Measurements from ENCODE around the gene CCDC92.
A peak's percentile ranks its signal among the peaks of the same experiment; 100 is the strongest.

CCDC92 gene

DNA sequence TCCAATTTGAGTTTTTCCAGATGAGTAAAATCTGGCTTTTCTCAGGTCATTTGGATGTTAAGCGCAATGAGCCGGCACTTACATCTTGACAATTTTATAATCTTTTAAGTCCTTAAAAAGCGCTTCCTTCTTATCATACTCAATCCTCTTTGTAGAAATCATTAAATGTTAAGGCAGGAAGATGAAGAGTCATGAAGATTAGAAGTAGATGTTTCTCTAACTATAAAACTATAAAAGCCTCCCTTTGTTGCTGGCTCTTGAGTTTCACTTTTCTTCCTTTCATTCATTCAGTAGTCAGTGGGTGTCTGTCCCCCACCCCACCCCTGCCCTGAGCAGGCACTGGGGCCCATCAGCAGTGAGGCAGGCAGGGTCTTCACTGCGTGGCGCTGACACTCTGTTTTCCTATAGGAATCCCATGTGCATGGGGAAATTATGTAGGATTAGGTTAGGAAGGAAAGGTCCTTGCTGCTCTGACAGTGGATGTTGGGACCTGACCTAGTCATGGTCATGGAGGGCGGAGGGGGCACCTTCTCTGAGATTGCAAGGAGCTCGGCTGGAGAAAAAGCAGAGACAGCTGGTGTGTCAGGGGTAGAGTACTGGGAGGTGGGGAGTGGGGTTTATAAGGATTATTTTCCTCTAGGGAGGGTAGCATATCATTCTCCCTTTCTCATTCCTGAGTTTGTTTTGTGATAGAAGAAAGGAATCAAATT lies 65.8 kb downstream of the CCDC92 start:
- no peak overlapping the region for H4K8ac ChIP-seq (ENCODE audit: low read depth, low read length)
- H3K4me2 ChIP-seq (ENCODE audit: low read length) = no peak overlapping the region
- no peaks in the 10 kb centered on the region for H3K4me1 ChIP-seq (ENCODE audit: control insufficient read depth, low read depth, low read length)
- no peaks in the 10 kb centered on the region for H3K79me1 ChIP-seq (ENCODE audit: low read length)
- no peaks in the 10 kb centered on the region for H3K79me2 ChIP-seq (ENCODE audit: control insufficient read depth, insufficient read depth, low read length)
- DNase-seq = no peak
- no peak overlapping the region for H3K23ac ChIP-seq (ENCODE audit: low read length)
- H3K27me3 ChIP-seq (ENCODE audit: insufficient read depth, low read length, poor library complexity) = no peaks in the 10 kb centered on the region
- H2BK15ac ChIP-seq (replicated peaks; ENCODE audit: low read depth) = no peak overlapping the region
- no peak overlapping the region for H2AK5ac ChIP-seq (ENCODE audit: low read length)
- WGBS (ENCODE audit: extremely low coverage, insufficient coverage, low lambda C conversion rate) = no CpG with 5 or more reads among the region's 7 CpGs
- no peak overlapping the region for H4K5ac ChIP-seq (ENCODE audit: low read length)
- no peak overlapping the region for H3K56ac ChIP-seq (ENCODE audit: low read length)
- no peak overlapping the region for H3K18ac ChIP-seq (ENCODE audit: low read length)
- H3K4ac ChIP-seq (ENCODE audit: low read depth, low read length) = no peak overlapping the region
- no peaks in the 10 kb centered on the region for H3K36me3 ChIP-seq (ENCODE audit: control insufficient read depth, insufficient read depth, low read length)
- H2BK120ac ChIP-seq (ENCODE audit: low read depth, low read length) = no peak overlapping the region
- no peak overlapping the region for H3K4me3 ChIP-seq (ENCODE audit: low read length)
- no peak overlapping the region for H2BK5ac ChIP-seq (ENCODE audit: low read length)
- no peak overlapping the region for H3K27ac ChIP-seq (ENCODE audit: low read depth, low read length)
- H3K9ac ChIP-seq (ENCODE audit: low read length) = no peak overlapping the region

GRCh38 chr12:123905319-123905925 lies 67.2 kb downstream of the CCDC92 start:
- no peak overlapping the region for H4K5ac ChIP-seq (ENCODE audit: low read length)
- no peaks in the 10 kb centered on the region for H3K27me3 ChIP-seq (ENCODE audit: insufficient read depth, low read length, poor library complexity)
- no peak overlapping the region for H3K4me2 ChIP-seq (ENCODE audit: low read length)
- no peaks in the 10 kb centered on the region for H3K79me1 ChIP-seq (ENCODE audit: low read length)
- H2BK120ac ChIP-seq (ENCODE audit: low read depth, low read length) = no peak overlapping the region
- no peak overlapping the region for H3K4me3 ChIP-seq (ENCODE audit: low read length)
- H3K9ac ChIP-seq (ENCODE audit: low read length) = no peak overlapping the region
- no peak overlapping the region for H3K18ac ChIP-seq (ENCODE audit: low read length)
- H4K8ac ChIP-seq (ENCODE audit: low read depth, low read length) = no peak overlapping the region
- H3K79me2 ChIP-seq (ENCODE audit: control insufficient read depth, insufficient read depth, low read length) = no peaks in the 10 kb centered on the region
- no peak overlapping the region for H3K23ac ChIP-seq (ENCODE audit: low read length)
- no peak overlapping the region for H2AK5ac ChIP-seq (ENCODE audit: low read length)
- no peak overlapping the region for H2BK15ac ChIP-seq (replicated peaks; ENCODE audit: low read depth)
- WGBS (ENCODE audit: extremely low coverage, insufficient coverage, low lambda C conversion rate) = no CpG with 5 or more reads among the region's 9 CpGs
- peak; percentile 74 for DNase-seq
- H3K4ac ChIP-seq (ENCODE audit: low read depth, low read length) = no peak overlapping the region
- no peak overlapping the region for H3K27ac ChIP-seq (ENCODE audit: low read depth, low read length)
- peaks cover 2% of the 10 kb centered on the region for H3K4me1 ChIP-seq (ENCODE audit: control insufficient read depth, low read depth, low read length)
- H3K56ac ChIP-seq (ENCODE audit: low read length) = no peak overlapping the region
- H3K36me3 ChIP-seq (ENCODE audit: control insufficient read depth, insufficient read depth, low read length) = no peaks in the 10 kb centered on the region
- H2BK5ac ChIP-seq (ENCODE audit: low read length) = no peak overlapping the region

DNA sequence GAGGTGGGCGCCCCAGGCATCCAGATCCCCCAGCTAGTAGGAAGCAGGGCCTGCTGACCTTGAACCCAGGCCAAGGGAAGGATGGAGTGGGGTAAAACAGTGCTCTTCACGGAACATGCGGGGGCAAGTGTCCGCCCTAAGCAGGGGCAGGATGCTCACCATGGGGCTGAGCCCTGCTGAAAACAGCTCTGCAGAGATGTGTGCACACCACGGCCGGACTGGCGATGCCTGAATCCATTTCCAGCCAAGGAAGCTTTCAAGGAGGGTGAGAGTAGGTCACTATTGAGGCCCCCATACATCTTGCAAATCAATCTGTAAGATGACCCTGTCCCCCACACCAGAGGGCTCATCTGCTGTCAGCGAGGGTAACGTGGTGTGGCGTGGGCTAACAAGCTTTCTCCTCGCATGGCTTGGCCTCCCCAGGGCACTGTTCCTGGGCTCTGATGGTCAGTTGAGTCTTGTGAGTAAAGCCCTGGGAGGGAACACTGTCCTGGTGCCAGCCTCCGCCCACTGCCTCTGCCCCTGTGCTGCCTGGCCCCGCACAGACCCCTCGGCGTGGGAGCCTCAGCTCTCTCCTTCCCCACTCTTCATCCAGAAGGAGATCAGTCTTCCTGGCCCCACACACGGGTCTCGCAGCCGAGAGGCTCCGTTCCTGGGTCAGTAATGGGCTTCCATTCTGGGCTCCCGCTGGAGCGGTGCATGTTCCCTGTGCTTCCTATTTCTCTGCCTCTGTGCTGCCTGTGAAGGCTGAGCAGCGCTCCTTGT lies 69.1 kb downstream of the CCDC92 start:
- Histone ChIP-seq H3K23ac (ENCODE audit: low read length) (no peak overlapping the region), H3K4ac (ENCODE audit: low read depth, low read length) (no peak overlapping the region), H3K56ac (ENCODE audit: low read length) (no peak overlapping the region), H3K27me3 (ENCODE audit: insufficient read depth, low read length, poor library complexity) (no peaks in the 10 kb centered on the region), H2AK5ac (ENCODE audit: low read length) (no peak overlapping the region), H4K5ac (ENCODE audit: low read length) (no peak overlapping the region), H4K8ac (ENCODE audit: low read depth, low read length) (no peak overlapping the region), H3K4me3 (ENCODE audit: low read length) (no peak overlapping the region), H3K9ac (ENCODE audit: low read length) (no peak overlapping the region), H3K27ac (ENCODE audit: low read depth, low read length) (no peak overlapping the region), H3K79me2 (ENCODE audit: control insufficient read depth, insufficient read depth, low read length) (no peaks in the 10 kb centered on the region), H3K79me1 (ENCODE audit: low read length) (no peaks in the 10 kb centered on the region), H2BK15ac (replicated peaks; ENCODE audit: low read depth) (no peak overlapping the region), H3K4me2 (ENCODE audit: low read length) (no peak overlapping the region), H2BK120ac (ENCODE audit: low read depth, low read length) (no peak overlapping the region), H3K4me1 (ENCODE audit: control insufficient read depth, low read depth, low read length) (peaks cover 2% of the 10 kb centered on the region), H2BK5ac (ENCODE audit: low read length) (no peak overlapping the region), H3K18ac (ENCODE audit: low read length) (no peak overlapping the region), H3K36me3 (ENCODE audit: control insufficient read depth, insufficient read depth, low read length) (no peaks in the 10 kb centered on the region)
- no CpG with 5 or more reads among the region's 22 CpGs for WGBS (ENCODE audit: extremely low coverage, insufficient coverage, low lambda C conversion rate)
- DNase-seq = no peak

- H3K4ac ChIP-seq (ENCODE audit: low read depth, low read length) = no peak overlapping the region
- no peak overlapping the region for H3K4me3 ChIP-seq (ENCODE audit: low read length)
- no CpG with 5 or more reads among the region's 13 CpGs for WGBS (ENCODE audit: extremely low coverage, insufficient coverage, low lambda C conversion rate)
- no peak overlapping the region for H2BK5ac ChIP-seq (ENCODE audit: low read length)
- H3K4me2 ChIP-seq (ENCODE audit: low read length) = no peak overlapping the region
- no peak overlapping the region for H4K8ac ChIP-seq (ENCODE audit: low read depth, low read length)
- H3K27ac ChIP-seq (ENCODE audit: low read depth, low read length) = no peak overlapping the region
- no peak overlapping the region for H4K5ac ChIP-seq (ENCODE audit: low read length)
- no peak overlapping the region for H2BK15ac ChIP-seq (replicated peaks; ENCODE audit: low read depth)
- H3K4me1 ChIP-seq (ENCODE audit: control insufficient read depth, low read depth, low read length) = peaks cover 2% of the 10 kb centered on the region
- no peak overlapping the region for H3K9ac ChIP-seq (ENCODE audit: low read length)
- H2AK5ac ChIP-seq (ENCODE audit: low read length) = no peak overlapping the region
- no peaks in the 10 kb centered on the region for H3K79me2 ChIP-seq (ENCODE audit: control insufficient read depth, insufficient read depth, low read length)
- H3K79me1 ChIP-seq (ENCODE audit: low read length) = no peaks in the 10 kb centered on the region
- no peaks in the 10 kb centered on the region for H3K27me3 ChIP-seq (ENCODE audit: insufficient read depth, low read length, poor library complexity)
- H3K36me3 ChIP-seq (ENCODE audit: control insufficient read depth, insufficient read depth, low read length) = no peaks in the 10 kb centered on the region
- no peak overlapping the region for H2BK120ac ChIP-seq (ENCODE audit: low read depth, low read length)
- H3K18ac ChIP-seq (ENCODE audit: low read length) = no peak overlapping the region
- DNase-seq = no peak
- H3K23ac ChIP-seq (ENCODE audit: low read length) = no peak overlapping the region
- no peak overlapping the region for H3K56ac ChIP-seq (ENCODE audit: low read length)
These were observed 69.8 kb downstream of the CCDC92 start for GRCh38 chr12:123902821-123903220.

DNA sequence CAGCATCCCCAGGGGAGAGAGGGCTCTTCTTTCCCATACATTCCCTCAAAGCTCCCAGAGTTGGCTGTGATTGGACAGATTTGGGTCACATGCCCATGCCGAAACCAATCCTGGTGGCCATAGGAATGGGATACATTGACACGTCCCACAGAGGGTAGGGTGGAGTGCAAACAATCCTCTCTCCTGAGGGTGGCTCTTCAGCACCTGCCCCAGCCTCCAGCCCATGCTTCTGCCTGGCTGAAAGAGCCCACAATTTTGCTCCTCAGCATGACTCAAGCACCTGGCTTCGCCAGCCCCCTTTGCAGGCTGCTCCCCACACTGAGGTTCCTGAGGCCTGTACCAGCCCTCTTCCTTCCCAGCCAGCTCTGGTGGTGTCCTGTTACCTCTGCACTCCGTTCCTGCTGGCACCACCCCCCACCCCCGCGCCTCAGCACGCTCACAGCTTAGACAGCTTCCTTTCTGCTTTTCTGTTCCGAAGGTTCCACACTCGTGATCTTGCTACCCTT lies 71.7 kb downstream of the CCDC92 start:
- Histone ChIP-seq H3K56ac (ENCODE audit: low read length) (no peak overlapping the region), H3K18ac (ENCODE audit: low read length) (no peak overlapping the region)

More for the DNA sequence above, 71.7 kb downstream of the CCDC92 start:
- Histone ChIP-seq H3K4me3 (ENCODE audit: low read length) (no peak overlapping the region), H4K5ac (ENCODE audit: low read length) (no peak overlapping the region), H3K4me2 (ENCODE audit: low read length) (no peak overlapping the region), H2BK5ac (ENCODE audit: low read length) (no peak overlapping the region), H2BK15ac (replicated peaks; ENCODE audit: low read depth) (no peak overlapping the region), H3K79me1 (ENCODE audit: low read length) (no peaks in the 10 kb centered on the region), H2BK120ac (ENCODE audit: low read depth, low read length) (no peak overlapping the region), H3K23ac (ENCODE audit: low read length) (no peak overlapping the region), H3K4me1 (ENCODE audit: control insufficient read depth, low read depth, low read length) (peaks cover 2% of the 10 kb centered on the region), H3K27me3 (ENCODE audit: insufficient read depth, low read length, poor library complexity) (no peaks in the 10 kb centered on the region), H3K79me2 (ENCODE audit: control insufficient read depth, insufficient read depth, low read length) (no peaks in the 10 kb centered on the region), H4K8ac (ENCODE audit: low read depth, low read length) (no peak overlapping the region), H3K4ac (ENCODE audit: low read depth, low read length) (no peak overlapping the region), H3K9ac (ENCODE audit: low read length) (no peak overlapping the region), H2AK5ac (ENCODE audit: low read length) (no peak overlapping the region), H3K27ac (ENCODE audit: low read depth, low read length) (no peak overlapping the region), H3K36me3 (ENCODE audit: control insufficient read depth, insufficient read depth, low read length) (no peaks in the 10 kb centered on the region)
- peak; percentile 68 for DNase-seq
- no CpG with 5 or more reads among the region's 9 CpGs for WGBS (ENCODE audit: extremely low coverage, insufficient coverage, low lambda C conversion rate)

Data from mesendoderm (in vitro differentiated cells).